GM12801 (cell line): ENCODE data around the gene TMEM106C.

ENCODE experiments used
- TF ChIP-seq, protein P1 (sequence below): IDR thresholded peaks from one replicate; pipeline ENCODE4 v1.5.1; 2011; ENCODE audit warnings: control low read depth; ENCODE audit not compliant: insufficient read length; ENCODE audit errors: extremely low read depth

The TMEM106C gene

DNA sequence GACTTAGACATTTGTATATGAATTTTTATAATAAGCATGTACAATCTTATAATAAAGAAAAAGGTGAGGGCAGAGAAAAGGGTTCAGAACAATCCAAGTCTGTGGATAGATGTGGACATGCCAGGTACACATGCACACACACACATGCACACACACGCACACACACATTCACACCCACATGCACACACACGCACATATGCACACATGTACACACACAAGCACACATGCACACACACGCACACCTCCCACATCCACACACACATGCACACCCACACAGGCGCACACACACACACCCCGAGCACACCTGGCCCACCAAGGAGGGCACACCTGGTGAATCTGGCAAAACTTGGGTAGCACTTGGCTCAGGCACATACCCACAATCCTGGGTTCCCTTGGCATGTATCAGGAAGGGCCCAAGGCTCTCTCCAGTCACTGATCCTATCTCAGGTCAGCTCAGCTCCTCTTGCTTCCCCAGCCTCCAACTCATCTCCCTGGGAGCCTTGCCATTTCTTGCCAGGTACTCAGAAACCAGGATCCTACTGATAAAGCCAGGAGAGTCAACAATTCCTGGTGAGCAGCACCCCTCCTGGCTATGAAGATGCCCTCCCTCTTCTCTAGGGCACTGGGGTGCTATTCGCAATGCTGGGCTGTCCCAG is 18.6 kb upstream of the TMEM106C start:
- TF ChIP-seq, protein P1, sequence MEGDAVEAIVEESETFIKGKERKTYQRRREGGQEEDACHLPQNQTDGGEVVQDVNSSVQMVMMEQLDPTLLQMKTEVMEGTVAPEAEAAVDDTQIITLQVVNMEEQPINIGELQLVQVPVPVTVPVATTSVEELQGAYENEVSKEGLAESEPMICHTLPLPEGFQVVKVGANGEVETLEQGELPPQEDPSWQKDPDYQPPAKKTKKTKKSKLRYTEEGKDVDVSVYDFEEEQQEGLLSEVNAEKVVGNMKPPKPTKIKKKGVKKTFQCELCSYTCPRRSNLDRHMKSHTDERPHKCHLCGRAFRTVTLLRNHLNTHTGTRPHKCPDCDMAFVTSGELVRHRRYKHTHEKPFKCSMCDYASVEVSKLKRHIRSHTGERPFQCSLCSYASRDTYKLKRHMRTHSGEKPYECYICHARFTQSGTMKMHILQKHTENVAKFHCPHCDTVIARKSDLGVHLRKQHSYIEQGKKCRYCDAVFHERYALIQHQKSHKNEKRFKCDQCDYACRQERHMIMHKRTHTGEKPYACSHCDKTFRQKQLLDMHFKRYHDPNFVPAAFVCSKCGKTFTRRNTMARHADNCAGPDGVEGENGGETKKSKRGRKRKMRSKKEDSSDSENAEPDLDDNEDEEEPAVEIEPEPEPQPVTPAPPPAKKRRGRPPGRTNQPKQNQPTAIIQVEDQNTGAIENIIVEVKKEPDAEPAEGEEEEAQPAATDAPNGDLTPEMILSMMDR, result no peak

DNA sequence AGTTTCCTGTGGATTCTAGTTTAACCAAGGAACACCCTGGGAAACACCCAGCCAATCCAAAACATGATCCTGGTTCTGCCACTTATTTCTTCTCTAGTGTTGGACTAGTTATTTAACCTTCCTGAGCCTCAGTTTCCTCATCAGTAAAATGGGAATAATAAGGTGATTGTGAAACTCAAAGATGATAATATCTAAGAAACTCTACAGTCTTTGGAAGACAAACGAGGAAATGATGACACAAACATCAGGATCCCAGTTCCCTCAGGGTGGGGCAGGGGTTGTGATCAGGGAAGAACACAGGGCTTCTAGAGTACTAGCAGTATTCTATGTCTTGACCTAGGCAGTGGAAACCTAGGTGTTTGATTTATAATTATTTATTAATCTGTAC is 18.1 kb upstream of the TMEM106C start:
- TF ChIP-seq, protein P1, result no peak

DNA sequence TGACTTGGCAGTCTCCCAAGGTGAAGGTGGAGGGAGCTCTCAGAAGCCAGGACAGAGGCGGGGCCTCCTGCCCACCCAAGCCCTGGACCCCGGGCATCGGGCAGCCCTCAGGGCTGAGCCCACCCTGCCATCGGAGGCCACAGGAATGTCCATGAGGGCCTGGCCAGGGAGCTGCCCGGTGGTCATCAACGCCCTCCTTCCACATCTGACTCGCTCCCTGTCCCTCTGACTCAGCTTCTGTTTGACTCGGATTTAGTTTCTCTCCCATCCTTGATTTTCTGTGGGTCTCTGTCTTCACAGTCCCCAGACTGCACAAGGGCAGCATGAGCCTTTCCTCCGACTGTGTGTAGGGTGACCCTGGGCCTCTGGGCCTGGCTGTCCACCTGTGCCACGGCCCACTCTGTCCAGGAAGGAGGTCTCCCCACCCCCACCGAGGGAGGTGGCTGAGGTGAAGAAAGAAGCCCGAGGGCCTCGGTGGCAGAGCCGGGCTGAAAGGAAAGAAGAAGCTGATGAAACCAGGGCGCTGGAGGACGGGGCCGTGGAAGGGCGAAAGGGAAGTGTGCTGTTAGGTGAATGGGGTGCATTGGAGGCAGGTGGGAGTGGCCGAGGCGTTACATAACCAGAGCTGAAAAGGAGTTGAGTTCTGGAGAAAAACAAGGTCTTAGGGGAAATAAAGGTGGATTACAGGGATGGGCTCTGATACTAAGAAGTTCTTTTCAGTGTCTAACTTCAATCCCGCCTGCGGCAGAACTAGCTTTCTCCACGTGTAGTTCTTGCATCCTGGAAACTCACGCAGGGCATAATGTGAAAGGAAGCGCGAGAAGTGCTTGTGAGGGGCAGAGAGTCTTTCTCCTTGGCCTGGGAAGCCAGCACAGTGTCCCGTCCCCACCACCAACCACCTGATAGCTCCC is 16.7 kb upstream of the TMEM106C start:
- TF ChIP-seq, protein P1, result no peak

DNA sequence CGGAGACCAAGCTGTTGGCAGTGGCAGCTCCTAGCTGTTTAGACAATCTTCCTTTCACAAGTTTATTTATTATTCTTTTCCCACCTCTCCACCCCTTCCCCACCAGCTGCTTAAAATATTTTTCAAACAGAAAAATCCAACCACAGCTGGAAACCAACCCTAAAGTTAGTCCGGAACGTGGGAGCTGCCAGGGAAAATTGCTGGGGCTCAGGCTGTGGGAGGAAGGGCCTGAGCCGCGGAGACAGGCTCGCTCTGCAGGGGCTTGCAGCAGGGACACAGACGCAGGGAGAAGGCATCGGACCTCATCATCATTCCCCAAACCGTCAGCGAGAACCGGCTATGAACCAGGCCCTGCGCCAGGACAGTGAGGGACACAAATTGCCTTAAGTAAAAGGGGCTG is 16.1 kb upstream of the TMEM106C start:
- TF ChIP-seq, protein P1, result no peak

DNA sequence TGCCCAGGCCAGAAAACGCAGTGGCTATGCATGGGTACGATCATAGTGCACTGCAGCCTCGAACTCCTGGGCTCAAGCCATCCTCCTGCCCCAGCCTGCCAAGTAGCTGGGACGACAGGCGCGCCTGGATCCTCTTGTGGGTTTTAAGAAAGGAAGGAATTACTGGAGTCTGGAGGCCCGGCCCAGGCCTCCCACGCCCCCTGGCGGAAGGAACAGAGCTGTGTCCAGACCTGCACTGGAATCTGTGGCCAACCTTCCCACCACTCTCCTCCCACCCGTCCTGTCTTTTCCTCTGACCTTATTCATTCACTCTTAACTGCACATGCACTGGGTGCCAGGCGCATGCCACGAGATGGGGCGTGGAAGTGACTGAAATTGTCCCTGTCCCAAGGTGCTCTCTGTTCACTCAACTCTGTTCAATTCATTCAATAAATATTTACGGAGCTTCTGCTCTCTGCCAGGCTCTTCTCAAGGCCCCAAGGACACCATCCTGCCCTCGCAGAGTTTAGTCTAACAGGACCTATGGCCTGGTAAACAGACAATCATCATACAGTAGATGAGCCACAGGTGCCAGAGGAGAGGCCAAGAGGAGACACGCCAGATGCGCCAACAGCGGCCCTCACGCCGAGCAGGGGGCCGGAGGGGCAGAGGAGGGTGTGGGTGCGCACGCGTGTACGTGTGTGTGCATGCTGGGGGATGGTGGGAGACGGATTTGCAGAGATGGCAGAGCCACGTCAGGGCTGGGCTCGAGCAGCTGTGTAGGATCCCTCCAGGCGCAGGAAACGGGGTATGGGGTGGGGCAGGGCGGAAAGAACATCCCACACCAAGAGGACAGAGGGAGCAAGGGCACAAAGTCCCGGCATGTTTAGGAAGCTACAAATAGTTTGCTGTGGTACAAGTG is 13.7 kb upstream of the TMEM106C start:
- TF ChIP-seq, protein P1, result peak; percentile 41

DNA sequence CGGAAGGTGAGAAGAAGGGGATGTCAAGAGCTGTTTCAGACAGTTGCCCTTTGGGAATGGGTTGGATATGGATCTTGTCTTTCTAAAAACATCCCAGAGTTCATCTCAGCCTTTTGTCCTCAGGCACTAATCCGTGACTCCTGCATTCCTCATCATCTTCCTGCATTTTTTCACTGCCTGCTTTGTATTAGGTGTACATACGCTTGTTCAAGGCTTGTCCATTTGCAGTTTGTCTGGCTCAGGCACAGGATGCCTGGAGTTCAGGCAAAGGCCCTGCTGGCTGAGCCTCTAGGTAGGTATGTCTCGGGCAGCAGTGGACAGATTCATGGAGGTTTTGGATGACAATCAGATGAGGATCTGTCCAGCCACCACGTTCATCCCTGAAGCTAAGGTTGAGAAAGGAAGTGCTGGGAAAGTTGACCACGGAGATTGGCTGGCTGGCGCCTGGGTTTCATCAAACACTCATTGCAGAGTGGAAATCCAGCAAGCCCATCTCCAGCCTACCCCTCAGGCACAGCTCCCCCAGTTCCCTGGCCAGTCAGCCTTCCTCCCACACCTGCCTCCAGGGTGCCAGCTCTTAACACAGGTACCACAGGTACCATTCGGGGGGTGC is 12.4 kb upstream of the TMEM106C start:
- TF ChIP-seq, protein P1, result no peak
